GM06990 (cell line): ENCODE results near the gene CD99L2.

Experiments
- DNase-seq: peaks from one replicate; pipeline ENCODE4 v3.0.0-alpha.2; 2011; ENCODE audit not compliant: insufficient read length; ENCODE audit errors: extremely low read depth
- H3K27me3 ChIP-seq: replicated peaks from 2 replicates; pipeline ENCODE4 v1.6.0; 2011; ENCODE audit warnings: low read length; ENCODE audit not compliant: control insufficient read depth, insufficient read depth
- H3K36me3 ChIP-seq: 2 replicates; pipeline ENCODE4 v1.5.1; 2011; ENCODE audit warnings: low read length; ENCODE audit not compliant: control insufficient read depth, insufficient read depth
- H3K4me3 ChIP-seq: replicated peaks from 2 replicates; pipeline ENCODE4 v1.5.1; 2011; ENCODE audit warnings: low read depth, mild to moderate bottlenecking, control low read depth, low read length
- CTCF ChIP-seq: IDR thresholded peaks from 2 replicates; pipeline ENCODE4 v1.5.1; 2011; ENCODE audit warnings: low read length, control low read depth, mild to moderate bottlenecking, inconsistent platforms; ENCODE audit not compliant: insufficient read depth, poor library complexity, severe bottlenecking

CD99L2 gene

GRCh38 chrX:150870487-150871340 lies 27.8 kb downstream of the CD99L2 start:
- no peak for TF ChIP-seq CTCF
- DNase-seq: no peak
- H3K36me3 ChIP-seq: no peaks in the 10 kb centered on the region
- no peaks in the 10 kb centered on the region for H3K27me3 ChIP-seq
- H3K4me3 ChIP-seq: no peak overlapping the region

- H3K36me3 ChIP-seq: no peaks in the 10 kb centered on the region
- no peak for TF ChIP-seq CTCF
- H3K27me3 ChIP-seq: no peaks in the 10 kb centered on the region
- no peak overlapping the region for H3K4me3 ChIP-seq
- DNase-seq: no peak
Measured at GRCh38 chrX:150870029-150870428, 28.4 kb downstream of the CD99L2 start.

- no peaks in the 10 kb centered on the region for H3K27me3 ChIP-seq
- DNase-seq: peak; percentile 36
- no peak for TF ChIP-seq CTCF
Measured at GRCh38 chrX:150869450-150869849, 29.0 kb downstream of the CD99L2 start.

DNA sequence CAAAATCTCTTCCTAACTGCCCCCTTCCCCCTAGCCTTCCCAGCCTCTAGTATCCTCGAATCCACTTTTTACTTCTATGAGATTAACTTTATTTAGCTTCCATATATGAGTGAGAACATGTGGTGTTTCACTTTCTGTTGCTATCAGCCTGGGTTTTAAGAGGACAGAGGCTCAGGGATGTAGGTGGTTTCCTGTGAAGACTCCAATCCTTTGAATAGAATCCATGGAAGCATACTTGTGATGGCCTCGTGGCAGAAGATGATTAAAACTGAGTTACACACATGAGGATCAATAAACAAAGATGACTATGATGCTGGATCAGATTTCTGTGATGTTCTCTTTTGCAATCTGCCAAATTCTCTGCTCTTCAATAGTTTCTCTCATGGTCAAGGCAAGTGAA lies 29.8 kb downstream of the CD99L2 start:
- no peak overlapping the region for H3K4me3 ChIP-seq
- no peaks in the 10 kb centered on the region for H3K27me3 ChIP-seq
- no peak for DNase-seq
- no peak for TF ChIP-seq CTCF
- no peaks in the 10 kb centered on the region for H3K36me3 ChIP-seq

More at GRCh38 chrX:150869450-150869849, 29.0 kb downstream of the CD99L2 start:
- Histone ChIP-seq H3K4me3 (no peak overlapping the region), H3K36me3 (no peaks in the 10 kb centered on the region)

- Histone ChIP-seq H3K27me3 (no peaks in the 10 kb centered on the region), H3K36me3 (no peaks in the 10 kb centered on the region), H3K4me3 (no peak overlapping the region)
- DNase-seq: no peak
- TF ChIP-seq CTCF: no peak
Measured at GRCh38 chrX:150864127-150864526, 34.3 kb downstream of the CD99L2 start.
